KOPT-K1 (cell line): ENCODE measurements around the gene CACNA1E.

Source experiments
- H3K27ac ChIP-seq: fragments of 200-600 bp; sonication (generic); 2 replicates; pipeline ENCODE4 v1.5.1; 2016; ENCODE audit warnings: antibody characterized with exemption, mild to moderate bottlenecking, low read depth, low read length; ENCODE audit not compliant: poor library complexity, severe bottlenecking
- H3K36me3 ChIP-seq: fragments of 200-600 bp; sonication (generic); 2 replicates; pipeline ENCODE4 v1.5.1; 2017; ENCODE audit warnings: antibody characterized with exemption, mild to moderate bottlenecking, low read length, moderate library complexity; ENCODE audit not compliant: insufficient read depth
- H3K9me3 ChIP-seq: fragments of 200-600 bp; sonication (generic); 2 replicates; pipeline ENCODE4 v1.5.1; 2017; ENCODE audit warnings: antibody characterized with exemption, low read length, mild to moderate bottlenecking; ENCODE audit not compliant: insufficient read depth, poor library complexity, severe bottlenecking

Gene CACNA1E

DNA sequence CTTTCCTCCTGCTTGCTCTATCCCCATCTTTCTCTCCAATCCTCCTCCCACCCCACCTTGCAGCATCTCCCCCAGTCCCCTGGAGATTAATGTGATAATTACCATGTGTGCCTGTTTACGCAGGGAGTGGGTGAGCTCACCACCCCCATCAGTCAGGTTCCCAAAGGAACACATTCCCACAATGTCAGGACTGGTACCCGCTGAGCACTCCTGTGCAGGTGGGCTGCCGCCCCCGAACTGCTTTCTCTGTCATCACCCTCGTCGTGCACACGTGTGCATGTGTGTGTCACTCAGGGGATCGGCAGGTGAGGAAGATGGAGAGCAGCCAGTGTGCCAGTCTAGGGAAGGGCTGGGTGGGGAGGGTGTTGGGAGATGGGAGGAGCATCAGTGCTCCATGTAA, 163.4 kb downstream of the CACNA1E start:
- H3K9me3 ChIP-seq, result no peaks in the 10 kb centered on the region
- H3K27ac ChIP-seq, result no peak overlapping the region
- H3K36me3 ChIP-seq, result no peaks in the 10 kb centered on the region

DNA sequence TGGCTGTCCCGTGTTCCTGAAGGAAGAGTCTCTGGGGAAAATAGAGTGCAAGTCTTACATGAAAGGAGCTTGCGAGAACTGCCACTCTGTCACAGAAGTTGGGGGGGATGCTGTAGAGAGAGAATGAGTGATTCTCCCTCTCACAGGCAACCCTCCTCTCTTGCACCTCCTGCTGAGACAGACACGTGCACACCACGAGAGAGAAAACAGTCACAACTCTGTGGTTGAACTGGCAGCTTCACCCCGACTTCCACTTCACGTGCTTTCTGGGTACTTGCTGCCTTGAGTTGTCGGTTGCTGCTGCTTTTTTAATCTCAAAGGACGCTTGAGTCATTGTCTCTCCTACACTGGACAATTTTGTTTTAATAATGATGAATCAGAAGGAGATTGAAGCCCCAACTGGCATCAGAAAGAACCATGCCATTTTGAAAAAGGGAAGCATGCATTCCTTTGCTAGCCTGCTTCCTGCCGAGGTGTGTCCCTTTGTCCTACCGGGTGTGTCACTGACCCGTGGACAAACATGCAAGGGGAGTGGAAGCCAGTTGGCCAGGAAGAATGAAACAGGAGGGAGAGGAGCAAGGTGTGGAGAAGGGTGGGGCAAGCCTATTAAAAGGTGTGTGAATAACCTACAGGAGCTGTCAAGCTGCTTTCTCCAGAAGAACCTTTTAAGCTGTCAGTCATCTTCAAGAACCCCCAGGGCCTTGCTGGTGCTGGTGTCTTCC, 164.2 kb downstream of the CACNA1E start:
- Histone ChIP-seq H3K36me3 (no peaks in the 10 kb centered on the region), H3K9me3 (no peaks in the 10 kb centered on the region), H3K27ac (no peak overlapping the region)

DNA sequence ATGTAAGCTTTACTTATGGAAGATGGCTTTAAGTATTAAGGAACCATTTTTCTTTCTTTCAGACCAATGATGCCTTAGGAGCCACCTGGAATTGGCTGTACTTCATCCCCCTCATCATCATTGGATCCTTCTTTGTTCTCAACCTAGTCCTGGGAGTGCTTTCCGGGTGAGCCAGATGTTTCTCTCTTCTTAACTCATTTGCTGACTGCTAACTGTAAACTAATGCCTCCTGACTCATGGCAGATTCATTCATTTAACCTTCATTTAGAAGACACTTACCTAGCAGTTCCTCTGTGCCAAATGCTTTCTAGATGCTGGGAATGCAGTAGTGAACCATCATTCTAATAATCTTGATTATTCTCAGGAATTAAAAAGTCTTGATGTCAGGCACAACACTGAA, 168.0 kb downstream of the CACNA1E start:
- Histone ChIP-seq H3K9me3 (no peaks in the 10 kb centered on the region), H3K27ac (no peak overlapping the region), H3K36me3 (no peaks in the 10 kb centered on the region)

DNA sequence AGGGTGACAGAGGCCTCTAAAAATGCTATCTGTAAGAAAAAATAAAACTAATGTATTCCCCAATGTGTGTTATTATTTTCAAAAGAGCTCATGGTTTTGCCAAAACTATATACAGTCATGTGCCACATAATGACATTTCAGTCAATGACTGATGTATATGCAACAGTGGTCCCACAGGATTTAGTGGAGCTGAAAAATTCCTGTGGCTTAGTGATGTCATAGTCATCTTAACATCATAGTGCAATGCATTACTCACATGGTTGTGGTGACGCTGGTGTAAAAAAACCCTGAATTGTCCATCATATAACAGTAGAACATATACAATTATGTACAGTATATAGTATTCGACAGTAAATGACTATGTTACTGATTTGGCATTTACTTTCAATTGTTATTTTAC, 172.4 kb downstream of the CACNA1E start:
- H3K36me3 ChIP-seq, result no peaks in the 10 kb centered on the region
- no peaks in the 10 kb centered on the region for H3K9me3 ChIP-seq
- H3K27ac ChIP-seq, result no peak overlapping the region

DNA sequence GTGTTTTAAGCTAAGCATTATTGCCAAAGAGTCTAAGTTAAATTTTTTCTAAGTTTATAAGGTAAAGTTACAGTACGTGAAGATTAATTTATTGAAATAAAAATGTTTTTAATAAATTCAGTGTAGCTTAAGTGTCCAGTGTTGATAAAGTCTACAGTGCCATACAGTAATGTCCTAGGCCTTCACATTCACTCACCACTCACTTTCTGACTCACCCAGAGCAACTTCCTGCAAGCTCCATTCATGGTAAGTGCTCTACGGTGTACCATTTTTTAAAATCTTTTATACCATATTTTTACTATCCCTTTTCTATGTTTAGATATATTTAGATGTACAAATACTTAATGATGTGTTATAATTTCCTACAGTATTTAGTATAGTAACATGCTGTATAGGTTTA, 173.2 kb downstream of the CACNA1E start:
- Histone ChIP-seq H3K9me3 (no peaks in the 10 kb centered on the region), H3K36me3 (no peaks in the 10 kb centered on the region), H3K27ac (no peak overlapping the region)

DNA sequence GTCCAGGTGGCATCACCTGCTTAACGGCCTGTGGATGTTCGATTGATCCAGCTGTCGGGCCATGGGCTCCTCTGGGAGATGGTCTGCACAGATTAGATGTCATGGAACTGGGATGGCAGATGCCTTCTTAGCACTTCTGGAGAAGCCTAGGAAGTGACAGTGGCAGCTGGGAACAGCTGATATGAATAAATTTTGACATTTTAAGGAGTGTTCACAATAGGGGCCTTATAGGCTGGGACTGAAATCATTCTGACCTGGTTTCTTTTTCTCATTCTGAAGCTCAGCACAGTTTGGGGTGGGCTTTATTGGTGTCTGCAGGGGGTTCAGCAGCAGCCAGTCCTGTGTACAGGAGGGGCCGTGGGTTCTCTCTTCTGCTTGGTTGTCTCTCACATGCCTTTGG, 175.3 kb downstream of the CACNA1E start:
- no peaks in the 10 kb centered on the region for H3K9me3 ChIP-seq
- no peaks in the 10 kb centered on the region for H3K36me3 ChIP-seq
- H3K27ac ChIP-seq, result no peak overlapping the region

GRCh38 chr1:181659321-181659957, 176.1 kb downstream of the CACNA1E start:
- no peaks in the 10 kb centered on the region for H3K9me3 ChIP-seq
- no peaks in the 10 kb centered on the region for H3K36me3 ChIP-seq
- no peak overlapping the region for H3K27ac ChIP-seq

DNA sequence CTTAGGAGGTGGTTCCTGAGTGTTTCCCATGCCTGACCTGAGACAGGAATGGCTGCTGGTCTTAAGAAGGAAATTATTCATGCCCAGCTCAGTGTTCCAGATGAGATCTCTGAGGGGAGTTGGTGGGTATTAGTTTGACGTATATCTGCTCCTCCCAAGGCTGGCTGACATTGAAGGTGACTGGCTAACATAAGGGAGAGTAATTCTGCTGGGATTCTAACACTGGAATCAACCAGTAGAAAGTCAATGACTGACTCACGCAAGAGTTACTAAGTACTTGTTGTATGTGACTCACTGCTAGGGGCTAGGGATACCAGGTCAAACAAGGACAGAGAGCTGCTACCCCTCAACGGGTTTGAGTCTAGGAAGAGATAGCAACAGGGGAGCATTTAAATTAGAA, 177.3 kb downstream of the CACNA1E start:
- Histone ChIP-seq H3K27ac (no peak overlapping the region), H3K36me3 (no peaks in the 10 kb centered on the region), H3K9me3 (no peaks in the 10 kb centered on the region)

GRCh38 chr1:181661569-181661968, 178.3 kb downstream of the CACNA1E start:
- H3K36me3 ChIP-seq, result no peaks in the 10 kb centered on the region
- H3K9me3 ChIP-seq, result no peaks in the 10 kb centered on the region
- no peak overlapping the region for H3K27ac ChIP-seq

DNA sequence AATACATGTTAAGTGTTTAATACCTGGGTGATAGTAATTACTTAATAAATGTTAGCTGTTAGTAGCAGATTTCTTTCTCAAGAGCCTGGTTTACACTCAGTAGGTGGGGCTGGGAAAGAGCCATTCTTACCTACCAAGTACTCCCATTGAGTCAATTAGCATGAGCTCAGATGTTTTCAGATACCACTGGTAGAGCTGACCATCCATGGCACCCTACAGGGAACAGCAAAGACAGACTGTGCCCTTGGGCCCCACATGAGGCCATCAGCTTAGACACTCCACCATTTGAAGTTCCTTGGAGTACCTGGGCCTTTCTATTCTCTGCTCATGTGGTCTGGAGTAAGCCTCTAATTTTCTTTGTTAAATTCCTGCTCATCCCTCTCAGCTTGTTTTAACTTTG, 179.3 kb downstream of the CACNA1E start:
- Histone ChIP-seq H3K36me3 (no peaks in the 10 kb centered on the region), H3K9me3 (no peaks in the 10 kb centered on the region), H3K27ac (no peak overlapping the region)

DNA sequence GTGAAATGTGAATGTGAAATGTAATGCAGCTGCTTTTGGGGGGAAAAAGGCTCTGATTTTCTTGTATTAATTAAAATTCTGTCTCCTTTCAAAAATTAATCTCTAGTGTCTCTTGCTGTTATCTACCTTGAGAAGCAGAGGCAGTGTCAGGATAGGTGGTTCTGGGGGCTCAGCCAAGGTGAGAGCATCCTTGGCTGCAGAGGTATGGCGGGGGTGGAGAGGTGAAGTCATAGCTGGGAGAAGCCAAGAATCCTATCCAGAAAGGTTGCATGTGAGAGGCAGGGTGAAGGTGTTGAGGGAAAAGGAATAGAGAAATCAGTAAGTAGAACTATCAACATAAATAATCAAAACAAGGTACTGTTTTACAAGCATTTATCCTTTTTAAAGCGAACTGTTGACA, 181.2 kb downstream of the CACNA1E start:
- Histone ChIP-seq H3K9me3 (no peaks in the 10 kb centered on the region), H3K27ac (no peak overlapping the region), H3K36me3 (no peaks in the 10 kb centered on the region)

- no peaks in the 10 kb centered on the region for H3K9me3 ChIP-seq
- no peak overlapping the region for H3K27ac ChIP-seq
- H3K36me3 ChIP-seq, result no peaks in the 10 kb centered on the region
Observed at GRCh38 chr1:181669246-181669645, 185.9 kb downstream of the CACNA1E start.

GRCh38 chr1:181674617-181675016, 191.3 kb downstream of the CACNA1E start:
- Histone ChIP-seq H3K36me3 (no peaks in the 10 kb centered on the region), H3K9me3 (no peaks in the 10 kb centered on the region), H3K27ac (no peak overlapping the region)

- Histone ChIP-seq H3K36me3 (no peaks in the 10 kb centered on the region), H3K9me3 (no peaks in the 10 kb centered on the region), H3K27ac (no peak overlapping the region)
Observed at GRCh38 chr1:181675091-181675917, 192.0 kb downstream of the CACNA1E start.

DNA sequence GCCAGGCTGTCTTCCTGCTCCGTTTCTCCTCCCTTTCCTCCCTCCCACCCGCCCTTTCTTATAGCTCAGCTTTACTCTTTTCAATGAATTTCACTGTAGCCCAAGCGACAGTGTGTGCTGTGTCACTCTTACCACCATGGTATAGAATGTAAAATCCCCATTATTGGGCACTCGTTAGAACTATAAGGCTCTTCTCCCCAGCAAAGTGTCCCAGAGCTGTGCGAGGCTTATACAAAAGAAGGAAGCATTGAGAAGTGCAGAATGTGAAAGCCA, 192.5 kb downstream of the CACNA1E start:
- Histone ChIP-seq H3K27ac (no peak overlapping the region), H3K36me3 (no peaks in the 10 kb centered on the region), H3K9me3 (no peaks in the 10 kb centered on the region)

- no peak overlapping the region for H3K27ac ChIP-seq
Observed at GRCh38 chr1:181676269-181676668, 193.0 kb downstream of the CACNA1E start.

More at GRCh38 chr1:181676269-181676668, 193.0 kb downstream of the CACNA1E start:
- no peaks in the 10 kb centered on the region for H3K36me3 ChIP-seq
- H3K9me3 ChIP-seq, result no peaks in the 10 kb centered on the region
